Pancreas (tissue), 10 donors: ENCODE results near the gene LRBA. TPM values are rescaled to one million over a fixed set of nuclear protein-coding genes. Genes with fewer than 3 reads are reported as not detected.

Experiments used
- ATAC-seq, 4 donors: fragments of 200-7000 bp; cut with Tn5 transposase; one replicate each; pipeline versions ENCODE4 v1.8.0 to v1.9.1; 2020; ENCODE audit warnings: mild to moderate bottlenecking in 4 of 4, moderate library complexity in 4 of 4
- DNase-seq, 6 donors: peaks; one replicate each; pipeline ENCODE4 v3.0.0-alpha.2; 2020
- FAIRE-seq: peaks from 2 replicates; lab custom pipeline; 2012; peaks lifted over from hg19 to GRCh38; lab: Jason Lieb, UNC
- H3K27ac ChIP-seq, 4 donors: fragments of 200-600 bp; sonication (generic); 1 replicate in 3 of 4; 2 replicates in 1 of 4; pipeline versions ENCODE4 v1.5.0 to v1.8.0; 2020
- H3K27me3 ChIP-seq, 4 donors: fragments of 200-600 bp; one replicate each; pipeline ENCODE4 v1.8.0; 2021
- H3K36me3 ChIP-seq, 3 donors: fragments of 200-600 bp; sonication (generic) in 1 of 3; one replicate each; pipeline versions ENCODE4 v1.5.0 to v1.8.0; 2020 to 2021
- H3K4me1 ChIP-seq, 3 donors: fragments of 200-600 bp; one replicate each; pipeline ENCODE4 v1.8.0; 2021
- H3K4me3 ChIP-seq, 4 donors: fragments of 200-600 bp; sonication (generic) in 2 of 4; one replicate each; pipeline versions ENCODE4 v1.5.0 to v1.8.0; 2020 to 2021
- H3K9me3 ChIP-seq, 4 donors: fragments of 200-600 bp; one replicate each; pipeline ENCODE4 v1.8.0; 2021
- CTCF ChIP-seq, 4 donors: fragments of 200-600 bp; sonication (generic) in 3 of 4; IDR thresholded peaks; one replicate each; pipeline versions ENCODE4 v1.5.0 to v1.8.0; 2021; ENCODE audit warnings: antibody characterized with exemption in 4 of 4
- WGBS, 2 donors: extraction: QIAGEN DNeasy Blood & Tissue Kit; methylation state at CpG; one replicate each; pipeline ENCODE4 v1.1.7; 2013; 5-methylcytosine and 5-hydroxymethylcytosine counted together
- intact Hi-C, 3 donors: fragments of 100-400 bp; cut with DNase I; formaldehyde crosslinking; loops; one replicate each; pipeline versions ENCODE4 v1.11.1 to v1.14.2; 2022
- polyA plus RNA-seq, 2 donors: library from polyadenylated mRNA; stranded (reverse); fragments of 200-250 nt; gene quantifications; one replicate each; pipeline ENCODE4 v1.2.3, GENCODE V29; 2013
- total RNA-seq, 6 donors: library from RNA; stranded (reverse); fragmentation: NEBNext Ultra II Directional in 4 of 6; extraction: Animal tissue kit (Norgen Biotek cat#: 25700) in 4 of 6; gene quantifications; one replicate each; pipeline versions ENCODE4 v1.2.1 to v1.2.4, GENCODE V29; 2021 to 2023
- donor health status: healthy with polysubstance abuse.
- donor health status: DM: no; HTN: no; CAD: no; lungs with moderate emphysema.
- donor health status: DM: no; HTN: no; CAD: no.
- donor health status: control.
- donor health status: control.
- donor health status: Bipolar disorder and iron deficiency.
- donor health status: DM: yes; HTN: yes; CAD: no.
- donor health status: DM: no; HTN: no; CAD: no.
- donor health status: DM: no; HTN: no; CAD: no.
- donor health status: DM: yes; HTN: yes; CAD: no.

LRBA gene
- total and polyA plus RNA-seq, 8 donors = 6.6 to 35.3 (median 22.3) TPM

- 91 to 94% methylated on average over 3 of the region's 3 CpGs for WGBS, 2 donors
- no peak for FAIRE-seq
- Histone ChIP-seq H3K4me1 (no peaks in the 10 kb centered on the region), H3K36me3 (peaks cover 0 to 17% (median 0%) of the 10 kb centered on the region in 3 donors), H3K27me3 (no peaks in the 10 kb centered on the region), H3K27ac (no peak overlapping the region), H3K9me3 (no peaks in the 10 kb centered on the region), H3K4me3 (no peak overlapping the region)
- TF ChIP-seq CTCF (IDR thresholded peaks at IDR 0.05) = no peak
- ATAC-seq = no peak
- intact Hi-C loops = no loop called here
- no peak for DNase-seq
These were observed 106.0 kb downstream of the LRBA start for GRCh38 chr4:150909116-150909515.

GRCh38 chr4:150906987-150907633 lies 108.0 kb downstream of the LRBA start:
- DNase-seq (no peak), FAIRE-seq (no peak), ATAC-seq (no peak)
- Histone ChIP-seq H3K4me1 (no peaks in the 10 kb centered on the region), H3K36me3 (peaks cover 0 to 3% (median 0%) of the 10 kb centered on the region in 3 donors), H3K4me3 (no peak overlapping the region), H3K27me3 (no peaks in the 10 kb centered on the region), H3K27ac (no peak overlapping the region), H3K9me3 (no peaks in the 10 kb centered on the region)
- intact Hi-C loops = no loop called here
- TF ChIP-seq CTCF (IDR thresholded peaks at IDR 0.05) = no peak
- 72 to 77% methylated on average over 3 of the region's 3 CpGs for WGBS, 2 donors

- Histone ChIP-seq H3K9me3 (no peaks in the 10 kb centered on the region), H3K4me3 (no peak overlapping the region), H3K36me3 (no peaks in the 10 kb centered on the region), H3K27ac (no peak overlapping the region), H3K4me1 (no peaks in the 10 kb centered on the region), H3K27me3 (no peaks in the 10 kb centered on the region)
- no peak for TF ChIP-seq CTCF (IDR thresholded peaks at IDR 0.05)
- 77 to 81% methylated on average over 3 of the region's 3 CpGs for WGBS, 2 donors
- FAIRE-seq = no peak
- ATAC-seq = no peak
- intact Hi-C loops = no loop called here
- DNase-seq = no peak
These were observed 110.4 kb downstream of the LRBA start for GRCh38 chr4:150904671-150905070.

- no peaks in the 10 kb centered on the region for H3K36me3 ChIP-seq
- WGBS, 2 donors = 91 to 95% methylated on average over 2 of the region's 2 CpGs
- no peak for TF ChIP-seq CTCF (IDR thresholded peaks at IDR 0.05)
- intact Hi-C loops = no loop called here
- no peaks in the 10 kb centered on the region for H3K27me3 ChIP-seq
- ATAC-seq (no peak), FAIRE-seq (no peak), DNase-seq (no peak)
- no peaks in the 10 kb centered on the region for H3K4me1 ChIP-seq
- no peaks in the 10 kb centered on the region for H3K9me3 ChIP-seq
- no peak overlapping the region for H3K27ac ChIP-seq
- no peak overlapping the region for H3K4me3 ChIP-seq
These were observed 111.5 kb downstream of the LRBA start for GRCh38 chr4:150903603-150904002.

- intact Hi-C loops = no loop called here
- no peak for FAIRE-seq
- no peak for ATAC-seq
- Histone ChIP-seq H3K4me1 (no peaks in the 10 kb centered on the region), H3K27me3 (no peaks in the 10 kb centered on the region), H3K36me3 (peaks cover 0 to 10% (median 0%) of the 10 kb centered on the region in 3 donors), H3K4me3 (no peak overlapping the region), H3K9me3 (no peaks in the 10 kb centered on the region), H3K27ac (no peak overlapping the region)
- no peak for DNase-seq
- TF ChIP-seq CTCF (IDR thresholded peaks at IDR 0.05) = no peak
- whole genome bisulfite sequencing, 2 donors = 87 to 89% methylated on average over 1 of the region's 1 CpG
These were observed 118.6 kb downstream of the LRBA start for GRCh38 chr4:150896497-150896896.
